HG03103 (cell line): Measurements from ENCODE around the gene SLC66A1.
A peak's percentile ranks its signal among the peaks of the same experiment; 100 is the strongest.
"Not testable (repeated sequence)": the region's sequence is repeated elsewhere in the genome, so short reads cannot be mapped to it uniquely, and the experiment has no call there.

Source experiments
- ATAC-seq: cut with Tn5 transposase; IDR thresholded peaks from one replicate; pipeline ENCODE4 v1.9.1; 2021; ENCODE audit warnings: low read depth; ENCODE audit not compliant: unreplicated experiment

Gene SLC66A1

DNA sequence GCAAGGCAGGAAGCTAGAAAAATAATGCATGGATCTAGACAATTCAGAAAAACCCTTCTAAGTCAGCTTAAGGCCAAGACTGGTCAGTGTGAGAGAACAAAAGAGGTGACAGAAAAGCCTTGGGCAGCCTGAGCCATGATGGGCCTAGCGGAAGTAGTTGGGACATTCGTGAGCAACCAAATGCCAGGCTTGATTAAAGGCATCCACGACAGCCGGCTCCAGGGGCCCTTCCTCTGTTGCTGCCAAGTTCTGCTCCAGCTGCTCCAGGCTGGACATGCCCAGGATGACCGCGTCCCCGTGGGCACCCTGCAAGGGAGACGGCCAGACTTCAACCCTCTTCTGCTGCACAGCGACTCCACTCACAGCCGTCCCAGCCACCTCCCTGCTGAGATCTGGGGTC lies 8.0 kb upstream of the SLC66A1 start:
- ATAC-seq = not testable (repeated sequence)

DNA sequence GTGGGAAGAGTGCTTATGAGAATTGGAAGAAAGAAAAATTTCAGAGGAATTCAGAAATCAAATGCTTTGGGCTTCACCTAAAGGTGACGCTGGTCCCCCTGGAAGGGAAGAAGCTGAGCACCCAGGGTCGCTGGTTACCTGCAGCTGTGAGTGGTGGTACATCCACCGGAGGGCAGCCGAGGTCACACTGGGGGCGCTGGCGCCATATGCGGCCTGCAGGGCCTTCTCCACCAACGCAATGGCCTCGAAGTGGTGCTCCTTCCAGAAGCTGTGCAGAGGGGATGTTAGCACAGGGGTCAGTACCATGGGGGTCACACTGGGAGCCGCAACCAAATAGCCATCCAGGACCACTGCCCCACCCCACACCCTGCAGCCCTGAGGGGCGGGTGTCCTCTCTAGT lies 6.2 kb upstream of the SLC66A1 start:
- no peak for ATAC-seq

DNA sequence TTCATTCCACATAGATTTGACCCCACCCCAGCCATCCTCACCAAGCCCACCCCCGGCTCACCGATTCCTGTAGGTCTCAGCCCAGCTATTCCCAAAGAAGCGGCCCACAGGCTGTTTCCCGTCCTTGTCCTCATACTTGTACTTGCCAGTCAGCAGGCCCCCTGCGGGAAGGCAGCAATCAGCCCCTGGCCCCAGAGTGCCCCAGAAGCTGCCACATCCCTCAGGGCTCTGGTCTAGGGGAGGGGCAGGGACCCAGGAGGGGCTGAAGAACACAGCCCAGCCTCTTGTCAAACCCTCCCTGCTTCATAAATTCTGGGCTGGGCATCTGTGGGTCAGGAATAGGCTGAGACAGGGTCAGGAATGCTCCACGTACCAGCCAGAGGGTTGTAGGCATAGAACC lies 5.2 kb upstream of the SLC66A1 start:
- ATAC-seq = no peak

DNA sequence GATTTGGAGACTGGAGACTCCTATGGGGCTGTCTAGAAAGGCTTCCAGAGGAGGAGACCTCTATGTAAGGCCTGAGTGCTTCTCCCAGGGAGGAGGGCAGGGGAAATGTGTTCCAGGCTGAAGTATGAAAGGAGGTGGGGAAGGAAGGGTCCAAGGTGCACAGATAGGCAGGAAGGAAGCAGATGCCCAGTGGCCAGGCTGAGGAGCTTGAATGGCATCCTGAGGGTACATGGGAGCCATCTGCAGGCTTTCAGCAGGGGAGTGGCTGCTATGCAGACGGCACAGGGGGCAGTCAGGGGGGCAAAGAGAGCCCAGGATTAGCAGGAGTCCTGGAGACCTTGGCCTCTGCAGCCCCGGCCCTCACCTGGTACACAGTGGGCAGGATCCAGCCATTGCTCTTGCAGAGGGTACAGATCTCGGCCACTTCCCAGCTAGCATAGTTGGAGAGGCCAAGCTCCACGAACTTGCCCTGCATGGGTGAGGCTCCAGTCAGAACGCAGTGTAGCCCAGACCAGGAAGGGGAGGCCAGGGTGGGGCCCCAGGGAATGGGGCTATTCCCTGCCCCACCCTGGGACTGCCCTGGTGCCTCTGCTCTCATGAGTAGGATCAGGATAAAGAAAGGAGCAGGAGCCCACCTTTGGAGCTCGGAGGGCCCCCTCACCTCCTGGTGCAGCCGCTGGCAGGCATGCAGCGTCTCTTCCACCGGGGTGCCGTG lies 4.2 kb upstream of the SLC66A1 start:
- ATAC-seq = no peak

DNA sequence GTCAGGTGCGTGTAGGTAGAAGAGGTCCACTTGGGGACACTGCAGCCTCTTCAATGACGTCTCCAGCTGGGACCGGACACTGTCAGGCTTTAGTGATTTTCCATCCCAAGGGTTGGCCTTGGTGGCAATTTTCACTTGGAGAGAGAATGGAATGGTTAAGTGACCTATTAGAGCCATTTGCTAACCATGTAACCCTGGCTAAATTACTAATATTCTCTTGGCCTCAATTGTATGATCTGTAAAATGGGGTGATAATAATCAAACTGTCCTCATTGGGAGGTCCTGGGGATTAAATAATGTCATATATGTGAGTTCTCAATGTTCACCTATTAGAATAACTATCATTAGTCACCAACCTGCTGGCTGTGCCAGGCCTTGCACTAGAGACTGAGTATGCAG lies 3.6 kb upstream of the SLC66A1 start:
- ATAC-seq = no peak

DNA sequence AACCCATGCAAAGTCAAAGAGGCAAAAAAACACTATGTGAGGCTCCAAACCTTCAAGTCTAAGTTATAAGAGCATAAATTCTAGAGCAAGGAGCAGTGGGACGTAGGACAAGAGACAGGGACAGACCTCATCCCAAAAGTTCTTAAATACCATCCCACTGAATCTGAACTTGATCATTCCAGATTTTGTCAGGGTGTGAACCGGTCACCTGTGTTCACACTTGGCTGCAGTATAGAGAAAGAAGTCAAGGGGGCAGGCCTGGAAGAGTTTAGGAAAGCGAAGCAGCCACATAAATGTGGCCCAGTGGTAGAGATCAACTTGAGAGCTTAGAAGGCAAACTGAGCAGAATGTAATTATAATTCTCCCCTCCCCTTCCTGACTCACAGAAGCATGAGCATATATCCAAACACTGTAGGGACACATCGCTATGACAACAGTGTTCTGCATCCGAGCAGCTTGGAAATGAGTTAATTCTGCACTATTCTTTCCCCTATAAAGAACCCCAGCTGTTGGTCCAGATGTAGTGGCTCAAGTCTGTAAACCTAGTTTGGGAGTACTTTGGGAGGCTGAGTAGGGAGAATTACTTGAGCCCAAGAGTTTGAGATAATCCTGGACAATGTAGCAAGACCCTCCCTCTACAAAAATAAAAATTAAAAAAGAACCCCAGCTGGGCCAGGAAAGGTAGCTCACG lies 2.9 kb upstream of the SLC66A1 start:
- ATAC-seq = no peak

DNA sequence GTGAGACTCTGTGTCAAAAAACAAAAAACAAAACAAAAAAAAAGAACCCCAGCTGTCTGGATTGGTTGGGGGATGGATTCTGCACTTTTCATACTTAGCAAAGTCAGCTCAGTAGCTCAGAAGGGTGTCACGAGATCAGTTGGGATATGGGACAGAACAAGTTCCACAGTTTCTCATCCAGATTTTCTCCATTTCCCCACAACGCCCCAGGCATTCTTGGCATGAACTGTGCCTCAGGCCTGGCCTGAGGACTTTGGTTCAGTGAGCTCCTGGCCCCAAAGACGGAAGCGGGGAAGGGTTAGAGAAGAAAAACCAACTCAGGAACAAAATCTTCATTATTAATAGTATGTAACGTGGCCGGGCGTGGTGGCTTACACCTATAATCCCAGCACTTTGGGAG lies 2.1 kb upstream of the SLC66A1 start:
- no peak for ATAC-seq

DNA sequence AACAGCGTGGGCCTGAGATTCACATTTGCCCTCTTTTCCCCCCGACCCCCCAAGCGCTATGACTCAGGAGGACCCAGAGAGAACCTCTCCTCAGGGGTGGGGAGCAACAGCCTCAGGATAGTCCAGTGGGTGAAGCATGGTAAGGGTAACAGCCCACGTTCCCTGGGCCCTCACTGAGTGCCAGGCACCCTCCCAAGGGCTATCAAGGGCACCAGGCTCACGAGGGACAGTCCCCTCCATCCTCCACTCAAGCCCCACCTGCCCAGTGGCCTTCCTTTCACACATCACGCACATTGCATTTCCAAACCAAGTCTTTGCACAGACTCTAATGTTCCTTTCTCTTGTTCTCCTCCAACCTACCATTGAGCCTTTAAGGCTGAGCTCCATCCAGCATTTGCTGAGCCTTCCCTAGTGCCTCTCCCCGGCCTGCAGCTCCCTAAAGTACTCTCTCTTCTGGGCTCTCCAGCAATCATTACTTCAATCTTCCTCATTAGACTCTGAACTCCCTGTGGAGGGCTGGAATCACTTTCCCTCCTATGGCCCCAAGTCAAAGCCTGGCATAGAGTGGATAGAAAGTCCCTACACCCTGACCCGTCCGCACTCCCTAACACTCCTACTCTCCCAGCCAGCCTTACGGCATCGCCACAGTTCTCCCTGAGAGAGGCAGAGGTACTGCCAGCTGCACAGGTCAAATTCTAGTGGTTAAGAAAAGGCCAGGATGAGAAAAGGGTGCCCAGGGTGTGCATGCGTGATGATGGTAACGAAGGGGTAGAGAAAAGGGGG lies 1.2 kb upstream of the SLC66A1 start:
- no peak for ATAC-seq

DNA sequence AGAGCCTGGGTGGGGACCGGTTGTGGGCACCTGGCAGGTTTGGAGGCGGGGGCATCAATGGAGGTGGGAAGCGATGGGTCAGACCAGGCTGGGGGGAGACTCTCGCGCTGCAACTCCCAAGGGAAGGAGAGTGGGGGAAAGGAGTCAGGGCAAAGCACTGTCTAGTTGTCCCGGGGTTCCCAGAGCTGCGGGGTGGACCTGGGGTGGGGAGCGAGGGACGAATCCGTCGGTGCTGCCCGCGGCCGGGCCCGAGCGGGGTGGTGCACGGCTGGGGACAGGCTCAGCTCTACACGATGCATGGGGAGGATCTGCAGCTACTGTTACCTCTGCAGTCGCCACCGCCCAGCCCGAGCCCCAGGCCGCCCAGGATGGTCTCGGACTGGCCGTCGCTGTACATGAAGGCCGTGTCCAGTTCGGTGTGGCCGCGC lies 609 bp upstream of the SLC66A1 start:
- ATAC-seq = peak; percentile 7

DNA sequence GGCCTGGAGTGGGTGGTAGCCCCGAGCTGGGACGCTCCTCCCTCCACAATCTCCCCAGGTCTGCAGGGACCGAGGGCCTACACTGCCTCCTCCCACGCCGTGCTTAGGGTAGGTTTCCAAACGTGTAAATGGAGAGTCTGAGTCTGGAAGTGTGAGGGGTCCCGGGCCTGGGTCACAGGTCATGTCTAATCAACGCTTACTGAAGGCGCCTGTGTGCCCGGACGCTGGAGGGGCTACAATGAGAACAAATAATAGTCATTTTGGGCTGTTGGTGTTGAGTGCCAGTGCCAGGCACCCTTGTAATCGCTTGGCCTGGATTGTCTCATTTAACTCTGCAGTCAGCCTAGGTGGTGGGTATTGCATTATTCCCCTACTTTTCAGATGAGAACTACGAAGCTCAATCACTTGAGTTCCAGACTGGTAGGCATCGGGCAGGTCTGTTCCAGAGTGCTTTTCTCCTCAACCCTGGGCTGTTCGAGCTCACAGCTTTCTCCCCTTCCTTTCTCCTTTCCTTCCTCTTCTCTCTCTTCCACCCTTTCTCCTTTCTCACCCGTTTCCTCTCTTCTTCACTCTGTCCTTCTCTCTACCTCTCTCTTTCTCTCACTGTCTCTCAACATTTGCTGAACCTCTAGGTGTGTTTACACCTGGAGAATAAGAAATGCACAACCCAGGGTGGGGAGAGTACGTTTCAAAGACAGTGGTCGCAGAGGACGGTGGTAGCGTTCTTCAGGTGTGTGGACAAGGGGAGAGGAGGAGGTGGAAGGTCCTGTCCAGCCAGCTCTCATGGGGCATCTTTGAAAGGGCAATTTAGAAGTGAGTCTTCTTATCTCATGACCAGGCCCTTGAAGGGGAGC lies 883 bp downstream of the SLC66A1 start:
- no peak for ATAC-seq

DNA sequence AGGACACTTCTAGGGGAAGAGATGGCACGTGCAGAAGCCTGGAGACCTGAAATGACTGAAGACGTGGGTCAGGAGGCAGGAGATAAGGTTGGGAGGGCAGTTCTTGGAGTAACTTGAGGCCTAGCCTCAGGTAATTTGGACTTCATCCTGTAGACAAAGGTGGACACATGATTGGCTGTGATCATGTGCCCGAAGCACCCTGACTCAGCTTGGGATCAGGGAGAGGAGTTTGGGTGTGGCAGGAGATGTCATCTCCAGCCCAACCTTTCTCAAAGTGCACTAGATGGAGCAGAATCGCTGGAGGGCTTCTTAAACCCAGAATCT lies 1.5 kb downstream of the SLC66A1 start:
- no peak for ATAC-seq

DNA sequence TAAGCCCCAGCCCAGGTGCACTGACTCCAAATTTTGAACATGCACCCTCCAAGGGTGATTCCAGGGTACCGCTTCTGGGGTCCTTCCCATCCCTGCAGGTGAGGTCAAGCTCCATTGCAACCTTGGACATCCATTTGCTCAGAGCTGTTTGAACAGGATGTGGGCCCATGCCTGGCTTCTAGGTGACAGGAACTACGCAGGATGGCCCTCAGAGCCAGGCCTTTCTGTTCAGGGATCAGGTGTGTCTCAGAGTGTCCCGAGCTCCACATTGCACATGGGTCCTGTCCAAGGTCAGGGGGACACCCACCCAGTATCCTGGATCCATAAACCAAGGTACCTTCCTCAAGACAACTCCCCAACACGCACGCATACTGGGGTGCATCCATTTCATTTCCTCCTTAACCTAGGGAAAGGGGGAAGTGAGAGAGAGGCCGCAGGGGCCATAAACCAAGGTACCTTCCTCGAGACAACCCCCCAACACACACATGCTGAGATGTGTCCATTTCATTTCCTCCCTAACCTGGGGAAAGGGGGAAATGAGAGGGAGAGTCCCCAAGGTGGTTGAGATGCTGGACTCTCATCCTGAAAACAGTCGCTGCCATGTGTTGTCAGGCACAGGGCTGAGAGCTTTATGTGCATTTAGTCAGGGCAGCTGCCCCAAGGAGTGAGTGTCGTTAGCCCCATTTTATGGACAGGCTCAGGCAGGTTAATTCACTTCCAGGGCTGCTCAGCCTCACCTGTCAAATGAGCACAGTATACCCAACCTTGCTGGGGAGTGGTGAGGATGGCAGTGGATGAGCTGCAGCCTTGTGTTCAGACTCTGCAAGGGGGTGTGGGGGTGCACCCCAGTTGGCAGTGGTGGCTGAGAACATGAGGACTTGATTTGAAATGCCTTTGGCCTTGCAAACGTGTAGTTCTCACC lies 2.1 kb downstream of the SLC66A1 start:
- no peak for ATAC-seq

DNA sequence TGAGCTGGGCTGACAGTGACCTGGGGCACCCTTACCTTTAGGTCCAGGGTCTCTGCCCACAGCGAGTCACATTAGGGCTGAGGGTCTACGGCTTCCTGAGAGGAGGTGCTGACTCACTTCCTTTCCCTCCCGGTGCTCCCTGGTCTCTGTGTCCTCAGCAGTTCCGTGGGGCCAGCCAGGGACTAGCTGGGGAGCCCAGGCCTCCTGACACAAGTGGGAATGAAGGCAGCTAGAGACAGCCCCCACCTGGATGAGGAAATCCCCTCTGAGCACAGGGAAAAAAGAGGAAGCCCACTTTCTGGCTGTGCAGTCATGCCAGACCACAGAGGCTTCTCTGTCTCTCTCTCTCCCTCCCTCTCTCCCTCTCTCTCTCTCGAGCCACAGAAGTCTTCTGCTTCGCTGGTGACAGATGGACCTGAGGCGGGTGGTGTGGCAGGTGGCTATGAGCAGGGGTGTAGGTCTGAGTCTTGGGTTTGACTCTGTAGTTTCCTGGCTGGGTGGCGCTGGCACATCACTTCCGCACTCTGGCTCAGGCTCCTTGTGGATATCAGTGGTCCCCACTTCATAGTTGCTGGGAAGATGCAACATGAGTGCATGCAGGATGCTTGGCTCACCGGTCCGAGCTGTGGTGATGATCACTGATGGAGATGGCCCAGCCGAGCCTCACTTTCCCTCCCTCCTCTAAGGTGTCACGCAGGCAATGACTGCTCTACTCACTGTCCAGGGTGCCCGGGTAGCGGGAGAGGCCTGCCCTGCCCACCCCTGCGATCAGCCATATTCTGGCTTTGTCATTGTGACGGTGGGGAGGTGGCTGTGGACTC lies 3.5 kb downstream of the SLC66A1 start:
- peak; percentile 41 for ATAC-seq

DNA sequence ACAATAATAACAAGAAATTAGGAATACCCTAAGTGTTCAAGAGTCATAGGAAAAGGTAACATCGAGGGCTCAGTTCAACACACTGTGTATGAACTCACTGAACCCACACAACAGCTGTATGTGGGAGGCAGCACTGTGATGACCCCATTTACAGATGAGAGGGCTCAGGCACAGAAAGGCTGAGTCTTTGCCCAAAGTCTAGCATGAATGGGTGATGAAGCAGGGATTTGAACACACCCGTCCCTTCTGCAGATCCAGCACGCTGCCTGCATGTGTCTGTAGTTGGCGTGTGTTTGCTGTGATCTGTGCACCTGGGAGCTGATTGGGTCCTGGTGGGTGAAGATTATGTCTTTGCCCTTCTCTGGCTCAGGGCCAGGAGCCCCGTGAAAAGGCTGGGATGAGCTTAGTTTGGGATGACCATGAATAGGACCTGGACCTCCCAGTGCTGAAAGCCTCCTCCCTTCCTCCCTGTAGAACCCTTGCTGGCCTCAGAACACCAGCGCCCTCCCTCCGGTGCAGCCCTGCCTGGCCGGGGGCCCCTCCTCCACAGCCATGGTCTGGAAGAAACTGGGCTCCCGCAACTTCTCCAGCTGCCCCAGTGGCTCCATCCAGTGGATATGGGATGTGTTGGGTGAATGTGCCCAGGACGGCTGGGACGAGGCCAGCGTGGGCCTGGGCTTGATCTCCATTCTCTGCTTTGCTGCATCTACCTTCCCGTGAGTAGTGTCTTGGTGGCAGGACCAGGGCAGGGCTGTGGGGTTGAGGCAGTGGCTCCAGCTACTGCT lies 5.2 kb downstream of the SLC66A1 start:
- no peak for ATAC-seq

DNA sequence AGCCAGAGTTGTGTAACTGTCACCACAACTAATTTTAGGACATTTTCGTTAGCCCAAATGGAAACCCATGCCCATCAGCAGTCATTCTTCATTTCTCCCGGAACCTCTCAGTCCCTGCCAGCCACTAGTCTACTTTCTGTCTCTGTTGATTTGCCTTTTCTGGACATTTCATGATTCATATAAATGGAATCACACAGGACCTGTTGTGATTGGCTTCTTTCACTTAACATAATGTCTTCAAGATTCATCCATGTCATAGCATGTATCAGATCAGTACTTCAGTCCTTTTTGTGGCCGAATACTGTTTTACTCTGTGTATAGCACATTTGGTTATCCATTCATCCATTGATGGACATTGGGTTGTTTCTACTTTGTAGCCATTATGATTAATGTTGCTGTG lies 7.1 kb downstream of the SLC66A1 start:
- ATAC-seq = no peak

DNA sequence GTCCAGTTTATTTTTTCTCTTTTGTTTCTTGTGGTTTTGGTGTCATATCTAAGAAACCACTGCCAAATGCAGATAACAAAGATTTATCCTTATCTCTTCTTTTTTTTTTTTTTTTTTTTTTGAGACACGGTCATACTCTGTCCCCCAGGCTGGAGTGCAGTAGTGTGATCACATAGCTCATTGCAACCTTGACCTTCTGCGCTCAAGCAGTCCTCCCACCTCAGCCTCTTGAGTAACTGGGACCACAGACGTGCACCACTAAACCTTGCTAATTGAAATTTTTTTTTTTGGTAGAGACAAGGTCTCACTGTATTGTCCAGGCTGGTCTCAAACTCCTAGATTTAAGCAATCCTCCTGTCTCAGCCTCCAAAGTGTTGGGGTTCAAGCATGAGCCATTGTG lies 8.9 kb downstream of the SLC66A1 start:
- no peak for ATAC-seq

DNA sequence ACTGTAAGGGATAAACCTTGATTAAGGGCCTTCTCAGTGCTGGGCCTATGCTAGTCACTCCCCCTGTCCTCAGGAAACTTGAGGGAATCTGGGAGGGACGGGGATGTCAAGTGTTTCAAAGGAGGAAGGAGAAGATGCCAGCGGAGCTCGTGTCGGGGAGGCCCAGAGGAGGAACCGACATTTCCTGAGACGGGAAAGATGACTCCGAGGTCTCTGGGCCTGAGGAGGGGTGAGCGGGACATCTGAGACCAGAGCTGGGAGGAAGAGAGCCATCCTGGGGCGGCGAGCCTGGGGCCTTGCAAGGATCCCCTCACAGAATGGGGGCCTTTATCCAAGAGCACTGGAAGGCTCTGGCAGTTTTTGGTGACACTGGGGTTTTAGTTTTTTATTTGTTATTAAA lies 10.4 kb downstream of the SLC66A1 start:
- no peak for ATAC-seq

DNA sequence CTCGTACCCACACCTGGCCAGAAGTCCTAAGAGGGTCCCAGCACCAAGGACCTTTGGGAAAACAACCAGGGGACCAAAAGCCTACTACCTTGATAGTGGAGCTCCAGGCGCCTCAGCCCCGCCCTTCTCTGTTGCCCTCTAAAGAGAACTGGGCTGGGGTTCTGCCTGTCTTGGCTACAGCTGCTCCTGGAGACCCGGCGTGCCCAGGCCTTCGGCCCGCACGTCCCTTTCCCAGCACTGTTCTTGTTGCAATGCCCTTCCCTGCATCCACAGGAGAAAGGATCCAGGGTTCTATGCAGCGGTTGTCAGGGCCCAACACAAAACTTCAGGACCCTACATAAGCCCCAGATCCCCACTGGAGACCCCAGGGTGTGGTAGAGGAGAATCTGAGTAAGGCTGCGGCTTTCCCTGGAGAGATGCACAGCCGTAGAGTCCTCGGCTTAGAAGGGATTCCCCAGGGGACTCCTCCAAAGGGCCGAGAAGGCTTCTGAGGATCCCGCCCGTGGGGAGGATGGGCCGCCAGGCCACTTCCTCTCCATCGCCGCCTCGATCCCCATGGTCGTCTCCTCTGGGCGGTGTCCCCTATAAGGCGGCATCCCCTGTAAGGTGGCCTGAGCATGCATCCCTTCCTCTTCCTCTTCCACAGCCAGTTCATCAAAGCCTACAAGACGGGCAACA lies 12.0 kb downstream of the SLC66A1 start:
- no peak for ATAC-seq
